Stimulated activated CD4-positive, alpha-beta T cell treated with anti-CD3 and anti-CD28 coated beads, Interleukin-15, amount 100 ng/mL, for 48 hours (primary cell): ENCODE measurements around the gene C1orf226.

Source experiments
- DNase-seq, 2 donors: peaks; one replicate each; pipeline ENCODE4 v3.0.0-alpha.2; 2020; ENCODE audit warnings: low read depth in 2 of 2

C1orf226 gene

GRCh38 chr1:162365284-162366020 is 16.1 kb upstream of the C1orf226 start:
- DNase-seq: no peak

- DNase-seq: no peak
Observed at GRCh38 chr1:162366149-162366548, 15.4 kb upstream of the C1orf226 start.

GRCh38 chr1:162366671-162367070 is 14.9 kb upstream of the C1orf226 start:
- no peak for DNase-seq

GRCh38 chr1:162367073-162367472 is 14.5 kb upstream of the C1orf226 start:
- no peak for DNase-seq

- DNase-seq: no peak
Observed at GRCh38 chr1:162367772-162368171, 13.8 kb upstream of the C1orf226 start.

- no peak for DNase-seq
Observed at GRCh38 chr1:162368451-162368850, 13.1 kb upstream of the C1orf226 start.

GRCh38 chr1:162369571-162369970 is 12.0 kb upstream of the C1orf226 start:
- DNase-seq: no peak

GRCh38 chr1:162370161-162370560 is 11.4 kb upstream of the C1orf226 start:
- DNase-seq: no peak

- DNase-seq: no peak
Observed at GRCh38 chr1:162370721-162371120, 10.8 kb upstream of the C1orf226 start.

- DNase-seq: no peak
Observed at GRCh38 chr1:162371611-162372010, 9.9 kb upstream of the C1orf226 start.

GRCh38 chr1:162372159-162373071 is 9.1 kb upstream of the C1orf226 start:
- no peak for DNase-seq

GRCh38 chr1:162373072-162373427 is 8.5 kb upstream of the C1orf226 start:
- DNase-seq: no peak

GRCh38 chr1:162373541-162374260 is 7.8 kb upstream of the C1orf226 start:
- no peak for DNase-seq

GRCh38 chr1:162374406-162374805 is 7.1 kb upstream of the C1orf226 start:
- no peak for DNase-seq

GRCh38 chr1:162375463-162375862 is 6.1 kb upstream of the C1orf226 start:
- DNase-seq: no peak

- no peak for DNase-seq
Observed at GRCh38 chr1:162376691-162377090, 4.8 kb upstream of the C1orf226 start, which contains the start of gene SPATA46. TSS of gene SPATA46 (minus strand) at chr1:162376854. CDS start at chr1:162376790, 64 bp downstream.

GRCh38 chr1:162380061-162380846 is 1.3 kb upstream of the C1orf226 start:
- no peak for DNase-seq

GRCh38 chr1:162381941-162382750 is 618 bp downstream of the C1orf226 start:
- no peak for DNase-seq

- no peak for DNase-seq
Observed at GRCh38 chr1:162383091-162383490, 1.6 kb downstream of the C1orf226 start.

- no peak for DNase-seq
Observed at GRCh38 chr1:162383516-162383915, 2.0 kb downstream of the C1orf226 start.

GRCh38 chr1:162384116-162384515 is 2.6 kb downstream of the C1orf226 start:
- no peak for DNase-seq
